ENCODE measurements around the gene VWC2. TPM values are rescaled to one million over a fixed set of nuclear protein-coding genes. Genes with fewer than 3 reads are reported as not detected.

VWC2 gene
- polyA plus RNA-seq, 1 experiment: not detected

- Histone ChIP-seq H3K9me3 (ENCODE audit: control insufficient read depth, insufficient read depth, low read length) (peaks cover 9% of the 10 kb centered on the region; the same call in 1 of the 2 replicates), H3K4me3 (ENCODE audit: low read depth, low read length) (no peak overlapping the region), H3K27ac (ENCODE audit: low read depth, low read length) (no peak overlapping the region), H3K27me3 (ENCODE audit: control insufficient read depth, insufficient read depth, low read length) (no peaks in the 10 kb centered on the region)
- DNase-seq (ENCODE audit: low read depth, low spot score): no peak
- no peak for TF ChIP-seq CTCF (IDR thresholded peaks at IDR 0.05; ENCODE audit: low read depth, low read length)
- ChIA-PET CTCF (no interaction called here), POLR2A (no interaction called here)
Measured at GRCh38 chr7:49875336-49875735, 101.9 kb downstream of the VWC2 start.

- ChIA-PET CTCF (no interaction called here), POLR2A (no interaction called here)
- Histone ChIP-seq H3K9me3 (ENCODE audit: control insufficient read depth, insufficient read depth, low read length) (peaks cover 9% of the 10 kb centered on the region; the same call in 1 of the 2 replicates), H3K4me3 (ENCODE audit: low read depth, low read length) (no peak overlapping the region), H3K27me3 (ENCODE audit: control insufficient read depth, insufficient read depth, low read length) (no peaks in the 10 kb centered on the region), H3K27ac (ENCODE audit: low read depth, low read length) (no peak overlapping the region)
- DNase-seq (ENCODE audit: low read depth, low spot score): no peak
- TF ChIP-seq CTCF (IDR thresholded peaks at IDR 0.05; ENCODE audit: low read depth, low read length): no peak
Measured at GRCh38 chr7:49876202-49876601, 102.8 kb downstream of the VWC2 start.

GRCh38 chr7:49878089-49878488 is 104.7 kb downstream of the VWC2 start:
- H3K4me3 ChIP-seq (ENCODE audit: low read depth, low read length): no peak overlapping the region
- peaks cover 12% of the 10 kb centered on the region for H3K9me3 ChIP-seq (ENCODE audit: control insufficient read depth, insufficient read depth, low read length)
- ChIA-PET CTCF (no interaction called here), POLR2A (no interaction called here)
- DNase-seq (ENCODE audit: low read depth, low spot score): no peak
- H3K27me3 ChIP-seq (ENCODE audit: control insufficient read depth, insufficient read depth, low read length): no peaks in the 10 kb centered on the region
- no peak overlapping the region for H3K27ac ChIP-seq (ENCODE audit: low read depth, low read length)
- TF ChIP-seq CTCF (IDR thresholded peaks at IDR 0.05; ENCODE audit: low read depth, low read length): no peak

GRCh38 chr7:49878627-49879026 is 105.2 kb downstream of the VWC2 start:
- H3K4me3 ChIP-seq (ENCODE audit: low read depth, low read length): no peak overlapping the region
- ChIA-PET CTCF (no interaction called here), POLR2A (no interaction called here)
- no peak for TF ChIP-seq CTCF (IDR thresholded peaks at IDR 0.05; ENCODE audit: low read depth, low read length)
- H3K27me3 ChIP-seq (ENCODE audit: control insufficient read depth, insufficient read depth, low read length): no peaks in the 10 kb centered on the region
- H3K9me3 ChIP-seq (ENCODE audit: control insufficient read depth, insufficient read depth, low read length): peaks cover 10% of the 10 kb centered on the region
- no peak overlapping the region for H3K27ac ChIP-seq (ENCODE audit: low read depth, low read length)
- no peak for DNase-seq (ENCODE audit: low read depth, low spot score)

- peaks cover 22% of the 10 kb centered on the region for H3K9me3 ChIP-seq (ENCODE audit: control insufficient read depth, insufficient read depth, low read length)
- TF ChIP-seq CTCF (IDR thresholded peaks at IDR 0.05; ENCODE audit: low read depth, low read length): no peak
- ChIA-PET POLR2A (no interaction called here), CTCF (no interaction called here)
- H3K4me3 ChIP-seq (ENCODE audit: low read depth, low read length): no peak overlapping the region
- H3K27ac ChIP-seq (ENCODE audit: low read depth, low read length): no peak overlapping the region
- no peaks in the 10 kb centered on the region for H3K27me3 ChIP-seq (ENCODE audit: control insufficient read depth, insufficient read depth, low read length)
- no peak for DNase-seq (ENCODE audit: low read depth, low spot score)
Measured at GRCh38 chr7:49883933-49884332, 110.5 kb downstream of the VWC2 start.
